ENCODE results near the gene WWOX. TPM values are rescaled to one million over a fixed set of nuclear protein-coding genes. Genes with fewer than 3 reads are reported as not detected.

WWOX gene
- total RNA-seq, 1 donor from 2014 or later, result 7.3 TPM

DNA sequence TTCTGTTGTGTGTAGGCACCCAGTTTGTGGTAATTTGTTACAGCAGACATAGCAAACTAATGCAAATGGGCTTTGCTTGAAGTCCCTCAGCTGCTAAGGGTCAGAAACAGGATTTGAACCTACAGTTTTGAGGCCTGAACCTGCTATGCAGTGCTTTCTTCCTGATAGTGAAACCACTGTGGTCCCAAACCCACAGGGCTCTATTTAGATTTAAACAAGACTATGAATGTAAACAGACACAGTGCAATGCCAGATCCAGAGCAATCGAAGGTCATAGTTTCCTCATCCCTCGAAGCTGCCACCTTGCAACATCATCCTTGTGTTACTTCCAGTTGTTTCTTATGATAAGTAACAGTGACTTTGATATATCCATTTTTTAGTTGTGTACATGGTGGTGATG, 630.2 kb downstream of the WWOX start:
- Histone ChIP-seq H3K9me3 (ENCODE audit: insufficient read depth, low read depth, low read length) (no peaks in the 10 kb centered on the region), H3K27ac (ENCODE audit: low read depth, low read length) (no peak overlapping the region), H3K4me1 (ENCODE audit: insufficient read depth, low read length) (no peaks in the 10 kb centered on the region), H3K79me2 (ENCODE audit: insufficient read depth, low read length) (no peaks in the 10 kb centered on the region), H3K4me3 (ENCODE audit: insufficient read depth, low read depth, low read length) (no peak overlapping the region), H3K27me3 (ENCODE audit: insufficient read depth, low read length) (no peaks in the 10 kb centered on the region), H4K20me1 (ENCODE audit: insufficient read depth, low read length) (no peaks in the 10 kb centered on the region), H3K36me3 (ENCODE audit: insufficient read depth, low read length) (no peaks in the 10 kb centered on the region), H2AFZ (ENCODE audit: low read depth, low read length) (no peak overlapping the region), H3K4me2 (ENCODE audit: low read length) (no peak overlapping the region), H3K9ac (ENCODE audit: low read length) (no peak overlapping the region)
- H3K4me1 Mint-ChIP-seq (ENCODE audit: low read depth, unreplicated experiment), result no peaks in the 10 kb centered on the region
- H3K9me3 Mint-ChIP-seq (ENCODE audit: unreplicated experiment), result no peaks in the 10 kb centered on the region
- H3K27ac Mint-ChIP-seq (ENCODE audit: unreplicated experiment), result no peak overlapping the region
- H3K4me3 Mint-ChIP-seq (ENCODE audit: unreplicated experiment), result no peak overlapping the region
- H3K36me3 Mint-ChIP-seq (ENCODE audit: low read depth, unreplicated experiment), result no peaks in the 10 kb centered on the region
- no peak for DNase-seq (ENCODE audit: low read depth)
- peaks cover 2% of the 10 kb centered on the region for H3K27me3 Mint-ChIP-seq (ENCODE audit: low read depth, unreplicated experiment)
- no peak for FAIRE-seq
- TF ChIP-seq, protein P1, sequence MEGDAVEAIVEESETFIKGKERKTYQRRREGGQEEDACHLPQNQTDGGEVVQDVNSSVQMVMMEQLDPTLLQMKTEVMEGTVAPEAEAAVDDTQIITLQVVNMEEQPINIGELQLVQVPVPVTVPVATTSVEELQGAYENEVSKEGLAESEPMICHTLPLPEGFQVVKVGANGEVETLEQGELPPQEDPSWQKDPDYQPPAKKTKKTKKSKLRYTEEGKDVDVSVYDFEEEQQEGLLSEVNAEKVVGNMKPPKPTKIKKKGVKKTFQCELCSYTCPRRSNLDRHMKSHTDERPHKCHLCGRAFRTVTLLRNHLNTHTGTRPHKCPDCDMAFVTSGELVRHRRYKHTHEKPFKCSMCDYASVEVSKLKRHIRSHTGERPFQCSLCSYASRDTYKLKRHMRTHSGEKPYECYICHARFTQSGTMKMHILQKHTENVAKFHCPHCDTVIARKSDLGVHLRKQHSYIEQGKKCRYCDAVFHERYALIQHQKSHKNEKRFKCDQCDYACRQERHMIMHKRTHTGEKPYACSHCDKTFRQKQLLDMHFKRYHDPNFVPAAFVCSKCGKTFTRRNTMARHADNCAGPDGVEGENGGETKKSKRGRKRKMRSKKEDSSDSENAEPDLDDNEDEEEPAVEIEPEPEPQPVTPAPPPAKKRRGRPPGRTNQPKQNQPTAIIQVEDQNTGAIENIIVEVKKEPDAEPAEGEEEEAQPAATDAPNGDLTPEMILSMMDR (IDR thresholded peaks at IDR 0.05; ENCODE audit: insufficient read depth, low read depth, low read length), result no peak
- TF ChIP-seq EZH2 (IDR thresholded peaks at IDR 0.05; ENCODE audit: insufficient read depth, low read length), result no peak

DNA sequence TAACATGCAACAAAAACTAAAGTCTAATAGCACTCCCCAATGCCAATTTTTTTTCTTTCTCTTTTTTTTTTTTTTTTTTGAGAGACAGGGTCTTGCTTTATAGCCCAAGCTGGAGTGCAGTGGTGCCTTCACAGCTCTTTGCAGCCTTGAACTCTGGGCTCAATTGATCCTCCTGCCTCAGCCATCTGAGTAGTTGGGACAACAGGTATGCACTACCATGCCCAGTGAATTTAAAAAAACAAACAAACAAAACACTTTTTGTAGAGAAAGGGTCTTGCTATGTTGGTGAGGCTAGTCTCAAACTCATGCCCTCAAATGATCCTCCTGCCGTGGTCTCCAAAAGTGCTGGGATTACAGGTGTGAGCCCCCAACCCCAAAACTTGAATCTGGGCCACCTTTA, 632.3 kb downstream of the WWOX start:
- peaks cover 8% of the 10 kb centered on the region for H3K27me3 Mint-ChIP-seq (ENCODE audit: low read depth, unreplicated experiment)
- no peaks in the 10 kb centered on the region for H3K36me3 ChIP-seq (ENCODE audit: insufficient read depth, low read length)
- no peaks in the 10 kb centered on the region for H3K79me2 ChIP-seq (ENCODE audit: insufficient read depth, low read length)
- no peak for DNase-seq (ENCODE audit: low read depth)
- H3K4me3 Mint-ChIP-seq (ENCODE audit: unreplicated experiment), result no peak overlapping the region
- H3K9ac ChIP-seq (ENCODE audit: low read length), result no peak overlapping the region
- no peak overlapping the region for H3K27ac Mint-ChIP-seq (ENCODE audit: unreplicated experiment)
- H3K4me2 ChIP-seq (ENCODE audit: low read length), result no peak overlapping the region
- TF ChIP-seq, protein P1 (IDR thresholded peaks at IDR 0.05; ENCODE audit: insufficient read depth, low read depth, low read length), result no peak
- no peak for TF ChIP-seq EZH2 (IDR thresholded peaks at IDR 0.05; ENCODE audit: insufficient read depth, low read length)
- H3K4me1 ChIP-seq (ENCODE audit: insufficient read depth, low read length), result no peaks in the 10 kb centered on the region
- no peaks in the 10 kb centered on the region for H3K27me3 ChIP-seq (ENCODE audit: insufficient read depth, low read length)
- H3K9me3 Mint-ChIP-seq (ENCODE audit: unreplicated experiment), result no peaks in the 10 kb centered on the region
- no peaks in the 10 kb centered on the region for H4K20me1 ChIP-seq (ENCODE audit: insufficient read depth, low read length)
- no peak overlapping the region for H3K4me3 ChIP-seq (ENCODE audit: insufficient read depth, low read depth, low read length)
- H3K27ac ChIP-seq (ENCODE audit: low read depth, low read length), result no peak overlapping the region
- no peak for FAIRE-seq
- H3K4me1 Mint-ChIP-seq (ENCODE audit: low read depth, unreplicated experiment), result no peaks in the 10 kb centered on the region
- H3K9me3 ChIP-seq (ENCODE audit: insufficient read depth, low read depth, low read length), result no peaks in the 10 kb centered on the region
- no peaks in the 10 kb centered on the region for H3K36me3 Mint-ChIP-seq (ENCODE audit: low read depth, unreplicated experiment)
- no peak overlapping the region for H2AFZ ChIP-seq (ENCODE audit: low read depth, low read length)

DNA sequence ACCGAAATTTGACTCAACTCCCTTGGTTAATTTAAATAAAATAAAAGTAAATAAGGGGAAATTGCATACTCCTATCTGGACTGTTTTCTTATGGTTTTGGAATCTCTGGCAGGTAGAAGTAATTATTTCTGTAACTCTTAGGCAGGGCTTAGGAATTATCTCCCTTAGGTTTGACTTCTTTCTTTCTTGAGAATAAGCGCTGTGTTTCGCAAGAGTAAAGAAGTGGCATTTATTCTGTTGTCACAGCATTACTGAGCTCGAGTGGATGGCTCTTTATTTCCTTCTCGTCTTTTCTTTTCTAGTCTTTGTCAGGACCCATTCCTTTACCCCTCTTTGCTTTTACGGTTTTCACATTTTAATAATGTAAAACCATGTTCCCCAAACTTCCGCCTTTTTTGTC, 633.2 kb downstream of the WWOX start:
- TF ChIP-seq, protein P1 (IDR thresholded peaks at IDR 0.05; ENCODE audit: insufficient read depth, low read depth, low read length), result no peak
- TF ChIP-seq EZH2 (IDR thresholded peaks at IDR 0.05; ENCODE audit: insufficient read depth, low read length), result no peak
- Histone ChIP-seq H3K27ac (ENCODE audit: low read depth, low read length) (no peak overlapping the region), H3K36me3 (ENCODE audit: insufficient read depth, low read length) (no peaks in the 10 kb centered on the region), H3K9me3 (ENCODE audit: insufficient read depth, low read depth, low read length) (no peaks in the 10 kb centered on the region), H2AFZ (ENCODE audit: low read depth, low read length) (no peak overlapping the region), H3K27me3 (ENCODE audit: insufficient read depth, low read length) (no peaks in the 10 kb centered on the region), H3K4me2 (ENCODE audit: low read length) (no peak overlapping the region), H3K79me2 (ENCODE audit: insufficient read depth, low read length) (no peaks in the 10 kb centered on the region), H3K9ac (ENCODE audit: low read length) (no peak overlapping the region), H3K4me1 (ENCODE audit: insufficient read depth, low read length) (no peaks in the 10 kb centered on the region), H4K20me1 (ENCODE audit: insufficient read depth, low read length) (no peaks in the 10 kb centered on the region), H3K4me3 (ENCODE audit: insufficient read depth, low read depth, low read length) (no peak overlapping the region)
- no peaks in the 10 kb centered on the region for H3K36me3 Mint-ChIP-seq (ENCODE audit: low read depth, unreplicated experiment)
- FAIRE-seq, result no peak
- H3K4me3 Mint-ChIP-seq (ENCODE audit: unreplicated experiment), result no peak overlapping the region
- H3K9me3 Mint-ChIP-seq (ENCODE audit: unreplicated experiment), result no peaks in the 10 kb centered on the region
- H3K27me3 Mint-ChIP-seq (ENCODE audit: low read depth, unreplicated experiment), result peaks cover 7% of the 10 kb centered on the region
- DNase-seq (ENCODE audit: low read depth), result no peak
- no peak overlapping the region for H3K27ac Mint-ChIP-seq (ENCODE audit: unreplicated experiment)
- no peaks in the 10 kb centered on the region for H3K4me1 Mint-ChIP-seq (ENCODE audit: low read depth, unreplicated experiment)
